AG04450 (cell line): ENCODE data around the gene PIP5K1B. TPM values are rescaled to one million over a fixed set of nuclear protein-coding genes. Genes with fewer than 3 reads are reported as not detected.

Source experiments
- CTCF ChIA-PET: fragments of 300-600, 350-600 bp; formaldehyde crosslinking; extraction: SDS; loops from one replicate; lab custom pipeline; 2022; ENCODE audit warnings: antibody characterized with exemption, inconsistent platforms; lab: Charles Lee
- POLR2A ChIA-PET: fragments of 350-600 bp; formaldehyde crosslinking; extraction: SDS; loops from one replicate; lab custom pipeline; 2021; ENCODE audit warnings: antibody characterized with exemption, inconsistent platforms; lab: Yijun Ruan, JAX
- DNase-seq: peaks from one replicate; pipeline ENCODE4 v3.0.0-alpha.2; 2011; ENCODE audit warnings: low read depth, low spot score
- H3K27ac ChIP-seq: one replicate; pipeline ENCODE4 v1.5.1; 2012; ENCODE audit warnings: low read depth, low read length, control low read depth
- H3K27me3 ChIP-seq: one replicate; pipeline ENCODE4 v1.6.0; 2012; ENCODE audit warnings: low read length; ENCODE audit not compliant: control insufficient read depth, insufficient read depth
- H3K4me3 ChIP-seq: 2 replicates; pipeline ENCODE4 v1.5.1; 2011; ENCODE audit warnings: mild to moderate bottlenecking, low read depth, low read length, control low read depth
- H3K9me3 ChIP-seq: 2 replicates; pipeline ENCODE4 v1.5.1; 2012; ENCODE audit warnings: low read length; ENCODE audit not compliant: control insufficient read depth, insufficient read depth
- CTCF ChIP-seq: IDR thresholded peaks from 2 replicates; pipeline ENCODE4 v1.5.1; 2011; ENCODE audit warnings: low read depth, low read length, control low read depth, inconsistent platforms
- polyA plus RNA-seq: library from polyadenylated mRNA; depleted of rRNA; stranded (reverse); fragments of >200 nt; gene quantifications from 2 replicates; pipeline ENCODE4 v1.2.3, GENCODE V29; 2011

PIP5K1B gene
- polyA plus RNA-seq, 1 experiment, result not detected

- Histone ChIP-seq H3K27ac (no peak overlapping the region), H3K27me3 (no peaks in the 10 kb centered on the region), H3K4me3 (no peak overlapping the region), H3K9me3 (no peaks in the 10 kb centered on the region)
- CTCF ChIA-PET, result no interaction called here
- POLR2A ChIA-PET, result no interaction called here
- TF ChIP-seq CTCF, result no peak
- DNase-seq, result no peak
Measured at GRCh38 chr9:68746525-68746924, 41.5 kb downstream of the PIP5K1B start.

DNA sequence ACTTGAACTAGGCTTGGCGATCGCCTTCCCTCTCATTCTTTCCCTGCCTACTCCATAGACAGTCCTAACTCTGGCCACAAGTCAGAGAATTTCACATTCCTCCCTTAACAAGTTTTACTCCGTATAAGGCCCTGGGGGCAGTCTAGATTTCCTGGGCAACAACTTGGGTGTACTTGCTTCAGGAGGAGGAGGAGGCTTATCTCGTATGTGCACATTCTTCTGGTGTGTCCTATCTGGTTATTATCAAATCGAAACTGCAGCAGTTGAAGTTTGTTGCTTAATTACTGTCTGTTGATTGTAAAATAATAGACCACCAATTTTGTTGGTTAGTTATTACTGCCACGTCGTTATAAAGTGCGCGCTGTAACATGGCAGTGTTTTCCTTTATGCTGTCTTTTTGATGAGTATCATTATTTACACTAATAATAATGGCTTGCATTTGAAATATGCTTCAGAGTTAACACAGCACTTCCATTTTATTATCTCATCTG is 42.0 kb downstream of the PIP5K1B start:
- Histone ChIP-seq H3K4me3 (no peak overlapping the region), H3K27me3 (no peaks in the 10 kb centered on the region), H3K9me3 (no peaks in the 10 kb centered on the region), H3K27ac (no peak overlapping the region)
- ChIA-PET POLR2A (no interaction called here), CTCF (no interaction called here)
- DNase-seq, result no peak
- TF ChIP-seq CTCF, result no peak

- ChIA-PET POLR2A (no interaction called here), CTCF (no interaction called here)
- no peak overlapping the region for H3K27ac ChIP-seq
- no peak for DNase-seq
- no peaks in the 10 kb centered on the region for H3K9me3 ChIP-seq
- H3K27me3 ChIP-seq, result no peaks in the 10 kb centered on the region
- no peak for TF ChIP-seq CTCF
- no peak overlapping the region for H3K4me3 ChIP-seq
Measured at GRCh38 chr9:68749135-68749534, 44.1 kb downstream of the PIP5K1B start.

- DNase-seq, result no peak
- H3K9me3 ChIP-seq, result no peaks in the 10 kb centered on the region
- CTCF ChIA-PET, result no interaction called here
- no peak overlapping the region for H3K27ac ChIP-seq
- no peaks in the 10 kb centered on the region for H3K27me3 ChIP-seq
- no peak for TF ChIP-seq CTCF
- POLR2A ChIA-PET, result no interaction called here
- H3K4me3 ChIP-seq, result no peak overlapping the region
Measured at GRCh38 chr9:68749579-68750159, 44.6 kb downstream of the PIP5K1B start.

GRCh38 chr9:68750255-68750654 is 45.2 kb downstream of the PIP5K1B start:
- no peak for TF ChIP-seq CTCF
- ChIA-PET POLR2A (no interaction called here), CTCF (no interaction called here)
- DNase-seq, result no peak
- Histone ChIP-seq H3K9me3 (no peaks in the 10 kb centered on the region), H3K27me3 (no peaks in the 10 kb centered on the region), H3K4me3 (no peak overlapping the region), H3K27ac (no peak overlapping the region)
